H7 (cell line): Measurements from ENCODE around the gene TMEM107. TPM values are rescaled to one million over a fixed set of nuclear protein-coding genes. Genes with fewer than 3 reads are reported as not detected.
"Not testable (repeated sequence)": the region's sequence is repeated elsewhere in the genome, so short reads cannot be mapped to it uniquely, and the experiment has no call there.

ENCODE experiments used
- DNase-seq: peaks from one replicate; pipeline ENCODE4 v3.0.0; 2012
- H3K27me3 ChIP-seq: 2 replicates; pipeline ENCODE4 v1.6.0; 2011; ENCODE audit warnings: mild to moderate bottlenecking, low read length; ENCODE audit not compliant: control insufficient read depth, insufficient read depth
- H3K36me3 ChIP-seq: replicated peaks from 2 replicates; pipeline ENCODE4 v1.5.1; 2011; ENCODE audit warnings: low read length; ENCODE audit not compliant: control insufficient read depth, insufficient read depth
- H3K4me3 ChIP-seq: 2 replicates; pipeline ENCODE4 v1.5.1; 2011; ENCODE audit warnings: low read depth, mild to moderate bottlenecking, control low read depth, low read length, moderate library complexity; ENCODE audit not compliant: insufficient read depth
- total RNA-seq: library from RNA; depleted of rRNA; stranded (reverse); fragments of >200 nt; shearing (Covaris generic); gene quantifications from 2 replicates; pipeline ENCODE4 v1.2.3, GENCODE V29; 2014; rRNA removed

TMEM107 gene
- 27.7 and 40.7 TPM in 2 replicates for total RNA-seq

DNA sequence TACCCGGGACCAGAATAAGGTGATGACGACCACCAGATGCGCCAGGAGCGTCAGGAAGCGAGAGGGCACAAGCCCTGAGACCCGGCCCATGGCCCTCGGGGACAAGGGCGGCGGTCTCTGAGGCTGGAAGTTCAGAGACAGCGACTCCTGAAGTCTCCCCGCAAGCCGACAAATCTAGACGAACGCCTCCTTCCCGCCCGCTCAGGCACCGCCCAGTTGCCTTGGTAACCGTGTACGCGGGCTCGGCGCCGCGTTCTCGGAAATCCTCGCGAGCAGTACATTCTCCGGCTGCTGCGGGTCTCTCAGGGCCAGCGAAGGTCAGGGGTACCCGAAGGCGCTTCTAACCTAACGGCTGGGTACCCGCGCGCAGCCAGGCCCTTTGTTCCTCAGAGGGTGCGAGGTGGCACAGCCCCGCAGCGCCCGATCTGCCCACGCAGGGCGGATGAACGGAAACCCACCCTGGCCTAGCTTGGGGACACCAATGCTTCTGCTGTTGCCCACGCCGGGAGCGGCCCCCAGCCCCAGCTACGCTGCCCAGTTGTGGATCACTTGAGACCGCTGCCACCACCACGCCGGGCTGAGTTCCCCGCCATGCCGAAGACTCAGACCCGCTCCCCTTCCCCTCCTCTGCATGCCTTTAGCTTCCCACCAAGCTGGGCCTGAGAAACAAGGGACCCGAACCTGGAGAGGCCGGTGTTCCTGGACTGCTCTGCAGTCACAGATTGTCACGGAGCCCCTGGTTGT lies at the start of gene TMEM107:
TSS of gene TMEM107 (minus strand) at position 184 of the 744 bp plus-strand sequence. CDS start at position 90, 94 bp downstream.
- no peaks in the 10 kb centered on the region for H3K36me3 ChIP-seq
- H3K27me3 ChIP-seq, result no peaks in the 10 kb centered on the region
- DNase-seq, result peak; percentile 95
- peak within 1 kb of the TSS; percentile 70 for H3K4me3 ChIP-seq

GRCh38 chr17:8224891-8225812 lies 49.0 kb upstream of the TMEM107 start:
- no peaks in the 10 kb centered on the region for H3K27me3 ChIP-seq
- no peak overlapping the region for H3K4me3 ChIP-seq
- no peak for DNase-seq
- H3K36me3 ChIP-seq, result peaks cover 24% of the 10 kb centered on the region

- peak; percentile 74 for DNase-seq
- peak overlapping the region; percentile 92 for H3K4me3 ChIP-seq
- H3K27me3 ChIP-seq, result no peaks in the 10 kb centered on the region
- H3K36me3 ChIP-seq, result peaks cover 8% of the 10 kb centered on the region
Observed at GRCh38 chr17:8223356-8224126, 47.4 kb upstream of the TMEM107 start.

DNA sequence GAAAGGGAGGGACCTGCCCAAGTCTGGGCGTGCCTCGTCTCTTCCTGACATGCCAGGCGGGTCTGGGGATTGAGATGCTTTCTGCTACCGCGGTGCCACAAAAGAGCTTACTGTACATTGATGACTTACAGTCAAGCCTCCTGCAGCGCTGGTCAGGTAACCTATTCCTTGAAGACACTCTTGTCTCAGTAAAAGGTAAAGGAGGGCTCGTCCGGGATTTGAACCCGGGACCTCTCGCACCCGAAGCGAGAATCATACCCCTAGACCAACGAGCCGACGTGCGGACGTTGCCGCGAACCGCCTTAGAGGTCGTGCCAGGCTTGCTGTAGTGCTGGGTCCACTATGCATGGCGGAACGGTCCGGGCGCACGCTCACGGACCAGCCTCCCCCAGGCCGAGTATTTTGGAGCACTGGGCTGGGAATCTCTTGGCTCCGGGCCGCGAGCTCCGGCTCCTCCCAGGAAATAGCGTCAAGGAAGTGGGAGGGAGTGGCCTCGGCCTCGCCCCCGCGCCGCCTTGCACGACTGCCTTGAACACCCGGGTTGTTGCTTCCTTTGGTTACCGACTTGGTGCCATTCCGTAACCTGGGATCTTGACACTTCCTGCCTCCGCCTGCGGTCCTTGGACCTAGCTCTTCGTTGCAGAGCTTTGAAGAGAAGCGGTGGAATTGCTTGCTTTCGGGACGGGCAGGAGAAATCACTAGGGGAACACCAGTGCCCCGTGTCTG lies 46.6 kb upstream of the TMEM107 start:
- H3K27me3 ChIP-seq, result no peaks in the 10 kb centered on the region
- peaks cover 3% of the 10 kb centered on the region; the same call in 1 of the 2 replicates for H3K36me3 ChIP-seq
- H3K4me3 ChIP-seq, result peak overlapping the region; percentile 92
- peak; percentile 83 for DNase-seq

GRCh38 chr17:8222380-8222629 lies 46.1 kb upstream of the TMEM107 start:
- no peaks in the 10 kb centered on the region for H3K27me3 ChIP-seq
- no peaks in the 10 kb centered on the region for H3K36me3 ChIP-seq
- no peak for DNase-seq
- H3K4me3 ChIP-seq, result peak overlapping the region; percentile 92

- Histone ChIP-seq H3K4me3 (peak overlapping the region; percentile 92), H3K27me3 (no peaks in the 10 kb centered on the region), H3K36me3 (no peaks in the 10 kb centered on the region)
- peak; percentile 77 for DNase-seq
Observed at GRCh38 chr17:8221663-8222379, 45.6 kb upstream of the TMEM107 start.

DNA sequence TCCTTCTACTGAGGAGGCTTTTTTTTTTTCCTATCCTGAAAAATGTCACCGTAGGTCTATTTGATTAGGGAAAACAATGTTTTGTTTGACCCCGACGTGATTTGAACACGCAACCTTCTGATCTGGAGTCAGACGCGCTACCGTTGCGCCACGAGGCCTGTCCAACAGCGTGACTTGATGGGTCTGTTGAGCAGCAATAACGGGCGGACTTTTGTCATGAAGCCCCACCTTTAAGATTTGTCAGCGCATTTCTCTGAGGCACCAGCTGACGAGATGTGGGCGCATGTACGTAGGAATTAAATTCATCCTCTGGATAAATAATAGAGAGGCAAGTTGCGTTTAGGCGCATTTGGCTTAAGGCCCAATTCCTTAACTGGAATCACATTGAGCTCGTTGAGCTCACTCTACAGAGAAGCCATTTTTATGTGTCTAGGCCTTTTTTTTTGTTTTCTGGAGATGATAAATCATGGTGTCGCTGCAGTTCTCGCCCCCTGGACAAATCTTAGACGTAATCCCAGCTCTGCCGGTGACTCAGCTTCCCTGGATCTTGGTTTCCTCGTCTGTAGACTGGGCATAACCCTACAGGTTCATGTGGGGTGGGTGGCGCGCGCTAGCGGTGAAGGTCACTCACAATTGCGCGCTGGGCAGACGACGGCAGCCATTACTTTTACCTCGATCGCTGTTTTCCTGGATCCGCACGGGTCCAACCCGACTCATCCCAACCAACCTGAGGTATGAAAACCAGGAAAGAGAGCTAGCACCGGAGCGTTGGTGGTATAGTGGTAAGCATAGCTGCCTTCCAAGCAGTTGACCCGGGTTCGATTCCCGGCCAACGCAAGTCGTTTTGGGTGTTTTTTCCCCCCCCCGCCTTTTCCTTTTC lies 44.8 kb upstream of the TMEM107 start:
- H3K4me3 ChIP-seq, result peak overlapping the region; percentile 92
- H3K36me3 ChIP-seq, result no peaks in the 10 kb centered on the region
- peak; percentile 81 for DNase-seq
- H3K27me3 ChIP-seq, result no peaks in the 10 kb centered on the region

DNA sequence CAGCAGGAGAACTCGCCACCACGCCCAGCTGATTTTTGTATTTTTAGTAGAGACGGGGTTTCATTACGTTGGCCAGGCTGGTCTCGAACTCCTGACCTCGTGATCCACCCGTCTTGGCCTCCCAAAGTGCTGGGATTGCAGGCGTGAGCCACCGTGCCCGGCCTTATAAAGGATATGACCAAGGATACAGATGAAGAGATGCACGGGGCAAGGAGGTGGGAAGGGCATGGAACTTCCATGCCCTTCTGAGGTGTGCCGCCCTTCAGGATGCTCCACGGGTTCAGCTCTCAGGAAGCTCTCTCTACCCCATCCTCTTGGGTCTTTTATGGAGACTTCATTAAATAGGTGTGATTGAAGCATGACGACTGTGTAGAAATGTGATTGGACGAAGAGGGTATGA lies 37.8 kb upstream of the TMEM107 start:
- H3K27me3 ChIP-seq, H3K36me3 ChIP-seq, H3K4me3 ChIP-seq: not testable (repeated sequence)

DNA sequence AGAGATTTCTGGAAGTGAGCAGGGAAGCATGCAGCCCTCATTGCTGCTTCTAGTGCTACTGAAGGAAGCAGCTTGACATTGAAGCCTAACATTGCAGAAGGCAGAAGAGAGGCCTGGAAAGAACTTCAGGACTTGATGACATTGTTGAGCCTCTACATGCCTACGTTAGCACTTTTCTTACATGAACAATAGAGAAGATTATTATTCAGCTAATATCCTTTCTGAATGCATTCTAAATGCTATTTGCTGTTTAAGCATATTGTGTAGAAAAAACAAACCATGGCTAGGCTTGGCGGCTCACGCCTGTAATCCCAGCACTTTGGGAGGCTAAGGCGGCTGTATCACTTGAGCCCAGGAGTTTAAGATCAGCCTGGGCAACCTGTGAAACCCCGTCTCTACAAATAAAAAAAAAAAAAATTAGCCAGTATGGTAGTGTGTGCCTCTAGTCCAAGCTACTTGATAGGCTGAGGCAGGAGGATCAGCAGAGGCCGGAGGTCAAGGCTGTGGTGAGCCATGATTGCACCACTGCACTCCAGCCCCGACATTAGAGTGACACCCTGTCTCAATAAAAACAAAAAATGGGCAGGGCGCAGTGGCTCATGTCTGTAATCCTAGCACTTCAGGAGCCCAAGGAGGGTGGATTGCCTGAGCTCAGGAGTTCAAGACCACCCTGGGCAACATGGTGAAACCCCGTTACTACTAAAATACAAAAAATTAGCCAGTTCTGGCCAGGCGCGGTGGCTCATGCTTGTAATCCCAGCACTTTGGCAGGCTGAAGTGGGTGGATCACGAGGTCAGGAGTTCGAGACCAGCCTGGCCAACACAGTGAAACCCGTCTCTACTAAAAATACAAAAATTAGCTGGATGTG lies 36.4 kb upstream of the TMEM107 start:
- Histone ChIP-seq H3K27me3 (no peaks in the 10 kb centered on the region), H3K4me3 (no peak overlapping the region), H3K36me3 (peaks cover 3% of the 10 kb centered on the region)
- no peak for DNase-seq

More for the DNA sequence above, 37.8 kb upstream of the TMEM107 start:
- not testable (repeated sequence) for DNase-seq

DNA sequence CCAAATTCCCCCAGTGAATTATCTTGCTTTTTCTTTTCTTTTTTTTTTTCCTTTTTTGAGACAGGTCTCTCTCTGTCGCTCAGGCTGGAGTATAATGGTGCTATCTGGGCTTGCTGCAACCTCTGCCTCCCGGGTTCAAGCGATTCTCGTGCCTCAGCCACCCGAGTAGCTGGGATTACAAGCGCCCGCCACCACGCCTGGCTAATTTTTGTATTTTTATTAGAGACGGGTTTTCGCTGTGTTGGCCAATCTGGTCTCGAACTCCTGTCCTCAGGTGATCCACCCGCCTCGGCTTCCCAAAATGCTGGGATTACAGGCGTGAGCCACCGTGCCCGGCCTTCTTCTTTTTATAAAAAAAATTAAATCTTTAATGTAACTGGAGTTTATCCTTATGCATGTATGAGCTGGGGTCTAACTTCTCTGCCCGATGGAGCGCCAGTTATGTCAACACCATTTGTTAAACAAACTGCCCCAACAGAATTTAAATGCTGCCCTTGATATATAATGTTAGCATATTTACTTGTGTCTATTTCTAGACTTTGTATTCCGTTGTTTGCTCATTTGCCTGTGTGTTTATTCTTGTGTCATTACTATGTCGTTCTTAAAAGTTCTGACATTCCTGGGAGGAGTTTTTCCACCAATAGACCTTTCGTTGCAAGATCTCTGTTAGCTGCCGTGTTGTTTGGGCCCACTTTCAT lies 34.7 kb upstream of the TMEM107 start:
- DNase-seq, result no peak
- Histone ChIP-seq H3K36me3 (peaks cover 14% of the 10 kb centered on the region), H3K27me3 (no peaks in the 10 kb centered on the region), H3K4me3 (peak overlapping the region; percentile 95)

DNA sequence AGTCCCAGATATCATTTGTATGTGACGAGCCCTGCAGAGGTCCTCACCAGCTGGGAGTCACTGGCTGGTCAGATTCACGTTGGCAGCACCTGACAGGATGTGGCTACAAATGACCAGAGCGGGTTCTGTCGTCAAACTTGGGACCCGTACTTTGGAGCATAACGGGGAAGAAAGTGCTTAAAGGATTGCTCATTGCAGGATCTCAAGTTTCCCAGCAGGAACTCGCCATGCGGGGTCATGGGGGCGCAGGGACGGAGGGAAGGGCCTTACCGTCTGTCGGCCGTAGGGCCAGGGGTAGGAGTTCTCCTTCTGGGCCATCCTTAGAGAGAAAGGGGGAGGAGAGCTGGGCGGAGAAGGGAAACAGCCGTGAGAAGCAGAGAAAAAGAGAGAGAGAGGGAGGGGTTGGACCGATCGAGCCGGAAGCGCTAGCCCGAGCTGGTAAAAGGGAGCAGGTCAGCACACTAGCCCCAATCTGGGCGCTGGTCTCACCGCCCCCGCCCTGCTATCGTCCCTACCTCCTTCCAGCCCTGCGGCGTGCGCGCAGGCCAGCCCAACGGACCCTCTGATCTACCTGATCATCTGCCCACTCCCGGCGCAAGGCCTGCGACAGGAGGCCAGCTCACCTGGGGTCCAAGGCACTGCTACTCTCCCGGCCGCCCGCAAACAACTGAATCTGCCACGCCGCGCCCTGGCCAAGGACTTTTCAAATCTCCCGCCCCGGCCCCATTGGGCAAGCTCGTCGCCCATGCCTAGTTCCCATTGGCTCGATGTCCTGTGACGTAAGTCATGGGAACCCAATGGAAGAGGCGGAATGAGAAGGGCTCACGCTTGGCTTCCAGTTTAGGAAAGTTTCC lies 34.0 kb upstream of the TMEM107 start, which contains the start of gene AURKB:
TSS of gene AURKB (minus strand) at position 669 of the 854 bp plus-strand sequence. CDS start at position 318, 351 bp downstream.
- Histone ChIP-seq H3K27me3 (no peaks in the 10 kb centered on the region), H3K4me3 (peak within 1 kb of the TSS; percentile 95), H3K36me3 (peaks cover 22% of the 10 kb centered on the region)
- peak; percentile 97 for DNase-seq
